NT2/D1 (cell line): ENCODE data around the gene SLC25A1.

Source experiments
- SUZ12 ChIP-seq: IDR thresholded peaks from 2 replicates; pipeline ENCODE4 v1.6.1; 2011; ENCODE audit not compliant: insufficient read length, insufficient read depth; ENCODE audit errors: extremely low read depth
- ZNF274 ChIP-seq: IDR thresholded peaks from 2 replicates; pipeline ENCODE4 v1.6.1; 2011; ENCODE audit warnings: mild to moderate bottlenecking, low read depth, low read length

DNA sequence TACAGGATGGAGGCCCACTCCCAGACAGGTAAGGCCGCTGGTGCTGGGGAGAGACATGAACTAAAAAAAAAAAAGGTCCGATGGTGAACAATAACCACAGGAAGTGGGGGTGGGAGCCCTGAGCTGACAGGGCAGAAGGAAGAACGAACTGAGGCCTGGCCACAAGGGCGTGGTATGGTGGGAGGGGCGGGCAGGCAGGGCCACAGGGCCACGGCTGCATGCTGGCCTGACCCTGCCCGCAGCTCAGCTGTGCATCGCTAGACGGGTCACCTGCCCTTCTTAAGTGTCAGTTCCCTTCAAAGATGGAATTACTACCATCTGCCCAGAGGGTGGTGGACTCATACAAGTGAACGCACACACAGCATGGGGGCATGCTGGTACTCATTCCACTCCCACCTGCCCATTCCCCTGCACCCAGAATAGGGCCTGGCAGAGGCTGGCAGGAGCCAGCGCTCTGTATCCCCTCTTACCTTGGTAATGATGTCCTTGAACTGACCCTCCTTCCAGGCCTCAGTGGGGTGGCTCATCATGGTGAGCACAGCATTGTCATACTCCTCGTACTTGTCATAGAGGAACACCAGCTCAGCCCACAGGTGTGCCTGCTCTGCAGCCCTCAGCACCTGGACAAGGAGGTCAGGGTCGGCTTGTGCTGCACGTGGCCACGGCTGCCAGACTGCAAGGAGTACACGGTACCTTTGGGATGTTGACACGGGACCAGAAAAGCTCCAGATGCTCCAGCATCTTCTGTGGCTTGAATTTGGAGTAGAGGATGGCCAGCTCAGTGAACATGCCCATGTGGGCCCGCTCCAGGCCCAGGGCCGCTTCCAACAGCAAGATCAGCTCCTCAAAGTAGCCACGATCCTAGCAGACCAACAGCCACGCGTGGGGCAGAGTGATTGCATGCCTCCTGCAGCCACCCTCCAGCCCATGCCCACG is 17.5 kb upstream of the SLC25A1 start:
- TF ChIP-seq SUZ12 (no peak), ZNF274 (no peak)
